Caco-2 (cell line): ENCODE data around the gene TLR4. TPM values are rescaled to one million over a fixed set of nuclear protein-coding genes. Genes with fewer than 3 reads are reported as not detected.

Experiments
- BruUV-seq: library from RNA; stranded (reverse); fragments of 400-500 nt; replicated peaks from 2 replicates; lab custom pipeline; 2021; lab: Mats Ljungman, UMichigan
- CTCF ChIA-PET: fragments of 300-600 bp; sonication (Branson Sonifier 250); formaldehyde crosslinking; loops from one replicate; lab custom pipeline; 2022; ENCODE audit warnings: antibody characterized with exemption; lab: Charles Lee
- POLR2A ChIA-PET: fragments of 300-600 bp; sonication (Branson Sonifier 250); formaldehyde crosslinking; loops from one replicate; lab custom pipeline; 2022; ENCODE audit warnings: antibody characterized with exemption; lab: Charles Lee
- DNase-seq, 2 experiments: peaks; one replicate each; pipeline versions ENCODE4 v3.0.0 to v3.0.0-alpha.2; 2020 to 2022
- H3K27me3 ChIP-seq: replicated peaks from 2 replicates; pipeline ENCODE4 v1.6.0; 2011; ENCODE audit warnings: low read length; ENCODE audit not compliant: control insufficient read depth, insufficient read depth
- H3K36me3 ChIP-seq: 2 replicates; pipeline ENCODE4 v1.5.1; 2011; ENCODE audit warnings: low read length; ENCODE audit not compliant: control insufficient read depth, insufficient read depth
- H3K4me1 ChIP-seq: fragments of 250-450 bp; sonication (Bioruptor Pico); 2 replicates; pipeline ENCODE4 v1.5.1; 2020; ENCODE audit warnings: mild to moderate bottlenecking
- H3K4me3 ChIP-seq: 2 replicates; pipeline ENCODE4 v1.5.1; 2011; ENCODE audit warnings: low read depth, mild to moderate bottlenecking, control low read depth, low read length
- H3K9me3 ChIP-seq: fragments of 250-450 bp; sonication (Bioruptor Pico); 2 replicates; pipeline ENCODE4 v1.5.1; 2020; ENCODE audit warnings: mild to moderate bottlenecking, moderate library complexity
- H3K27ac Mint-ChIP-seq: one replicate; pipeline ENCODE4 v1.8.0; 2022; ENCODE audit warnings: mixed read lengths; ENCODE audit not compliant: unreplicated experiment
- H3K27me3 Mint-ChIP-seq: one replicate; pipeline ENCODE4 v1.8.0; 2022; ENCODE audit warnings: mixed read lengths; ENCODE audit not compliant: insufficient read depth, unreplicated experiment
- H3K36me3 Mint-ChIP-seq: one replicate; pipeline ENCODE4 v1.8.0; 2022; ENCODE audit warnings: mild to moderate bottlenecking, mixed read lengths; ENCODE audit not compliant: insufficient read depth, unreplicated experiment
- H3K4me1 Mint-ChIP-seq: one replicate; pipeline ENCODE4 v1.8.0; 2022; ENCODE audit warnings: low read depth, mixed read lengths; ENCODE audit not compliant: unreplicated experiment
- H3K4me3 Mint-ChIP-seq: one replicate; pipeline ENCODE4 v1.8.0; 2022; ENCODE audit warnings: mild to moderate bottlenecking, moderate library complexity, mixed read lengths; ENCODE audit not compliant: unreplicated experiment
- H3K9me3 Mint-ChIP-seq: one replicate; pipeline ENCODE4 v1.8.0; 2022; ENCODE audit warnings: mixed read lengths; ENCODE audit not compliant: unreplicated experiment
- CTCF ChIP-seq, 2 experiments: fragments of 200-600 bp in 1 of 2; IDR thresholded peaks; 1 replicate in 1 of 2; 2 replicates in 1 of 2; pipeline versions ENCODE4 v1.5.1 to v1.8.0; 2011 to 2022; ENCODE audit warnings: antibody characterized with exemption in 1 of 2, control low read depth in 1 of 2, inconsistent platforms in 1 of 2, low read depth in 1 of 2, low read length in 1 of 2, mild to moderate bottlenecking in 1 of 2, moderate library complexity in 1 of 2; ENCODE audit not compliant: insufficient read depth in 1 of 2, severe bottlenecking in 1 of 2, unreplicated experiment in 1 of 2
- intact Hi-C: fragments of 100-400 bp; cut with micrococcal nuclease; formaldehyde crosslinking; loops from one replicate; pipeline ENCODE4 v1.10.0; 2022; ENCODE audit not compliant: unreplicated experiment
- total RNA-seq: library from RNA; stranded (reverse); gene quantifications from 2 replicates; pipeline ENCODE4 v1.2.3, GENCODE V29; 2022

TLR4 gene
- total RNA-seq, 1 experiment from 2014 or later: not detected

- H3K9me3 ChIP-seq: no peaks in the 10 kb centered on the region
- no peaks in the 10 kb centered on the region for H3K36me3 Mint-ChIP-seq
- no peak for DNase-seq
- ChIA-PET CTCF (no interaction called here), POLR2A (no interaction called here)
- peaks cover 22% of the 10 kb centered on the region for H3K9me3 Mint-ChIP-seq
- no peak overlapping the region for H3K27ac Mint-ChIP-seq
- no peak for TF ChIP-seq CTCF (IDR thresholded peaks at IDR 0.05; ENCODE audit: insufficient read depth in 1 of 2, low read depth in 1 of 2, low read length in 1 of 2, severe bottlenecking in 1 of 2, unreplicated experiment in 1 of 2)
- no peak overlapping the region for H3K4me3 ChIP-seq
- no TSS peak for BruUV-seq
- H3K27me3 ChIP-seq: no peaks in the 10 kb centered on the region
- intact Hi-C loops: no loop called here
- H3K4me3 Mint-ChIP-seq: no peak overlapping the region
- H3K27me3 Mint-ChIP-seq: no peaks in the 10 kb centered on the region
- H3K36me3 ChIP-seq: no peaks in the 10 kb centered on the region
- H3K4me1 Mint-ChIP-seq: no peaks in the 10 kb centered on the region
- H3K4me1 ChIP-seq: no peaks in the 10 kb centered on the region
Measured at GRCh38 chr9:117697046-117697445, 7.2 kb upstream of the TLR4 start.

DNA sequence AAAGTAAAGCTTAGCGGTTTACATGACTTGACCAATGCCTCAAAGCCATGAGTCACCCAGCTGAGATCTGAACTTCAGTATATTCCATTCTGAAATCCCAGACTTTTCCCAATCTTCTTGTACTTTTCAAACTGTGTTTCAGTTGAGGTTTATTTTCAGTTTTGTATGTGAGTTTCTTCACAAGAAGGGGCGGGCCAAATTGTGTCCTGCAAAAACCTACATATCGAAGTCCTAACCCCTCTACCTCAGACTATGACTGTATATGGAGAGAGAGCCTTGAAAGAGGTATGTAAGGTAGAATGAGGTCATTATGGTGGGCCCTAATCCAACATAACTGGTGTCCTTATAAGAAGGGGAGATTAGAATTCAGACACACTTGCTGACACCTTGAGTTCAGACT, 666 bp upstream of the TLR4 start:
- Mint-ChIP-seq H3K4me1 (no peaks in the 10 kb centered on the region), H3K4me3 (no peak overlapping the region), H3K27me3 (no peaks in the 10 kb centered on the region), H3K9me3 (no peaks in the 10 kb centered on the region), H3K27ac (no peak overlapping the region), H3K36me3 (no peaks in the 10 kb centered on the region)
- Histone ChIP-seq H3K36me3 (no peaks in the 10 kb centered on the region), H3K4me1 (no peaks in the 10 kb centered on the region), H3K27me3 (no peaks in the 10 kb centered on the region), H3K9me3 (no peaks in the 10 kb centered on the region), H3K4me3 (no peak overlapping the region)
- no TSS peak for BruUV-seq
- TF ChIP-seq CTCF (IDR thresholded peaks at IDR 0.05; ENCODE audit: insufficient read depth in 1 of 2, low read depth in 1 of 2, low read length in 1 of 2, severe bottlenecking in 1 of 2, unreplicated experiment in 1 of 2): no peak
- ChIA-PET CTCF (no interaction called here), POLR2A (no interaction called here)
- intact Hi-C loops: no loop called here
- no peak for DNase-seq

- ChIA-PET POLR2A (no interaction called here), CTCF (no interaction called here)
- no peaks in the 10 kb centered on the region for H3K36me3 Mint-ChIP-seq
Measured at GRCh38 chr9:117704597-117704996, 394 bp downstream of the TLR4 start.

More at GRCh38 chr9:117704597-117704996, 394 bp downstream of the TLR4 start:
- Mint-ChIP-seq H3K27ac (no peak overlapping the region), H3K27me3 (no peaks in the 10 kb centered on the region), H3K4me3 (no peak overlapping the region), H3K4me1 (no peaks in the 10 kb centered on the region), H3K9me3 (no peaks in the 10 kb centered on the region)
- H3K4me3 ChIP-seq: no peak overlapping the region
- no peaks in the 10 kb centered on the region for H3K36me3 ChIP-seq
- BruUV-seq: no TSS peak
- no peaks in the 10 kb centered on the region for H3K9me3 ChIP-seq
- no peak for DNase-seq
- TF ChIP-seq CTCF (IDR thresholded peaks at IDR 0.05; ENCODE audit: insufficient read depth in 1 of 2, low read depth in 1 of 2, low read length in 1 of 2, severe bottlenecking in 1 of 2, unreplicated experiment in 1 of 2): no peak
- intact Hi-C loops: no loop called here
- no peaks in the 10 kb centered on the region for H3K27me3 ChIP-seq
- H3K4me1 ChIP-seq: no peaks in the 10 kb centered on the region
